ENCODE data around the gene ELAPOR2.

DNA sequence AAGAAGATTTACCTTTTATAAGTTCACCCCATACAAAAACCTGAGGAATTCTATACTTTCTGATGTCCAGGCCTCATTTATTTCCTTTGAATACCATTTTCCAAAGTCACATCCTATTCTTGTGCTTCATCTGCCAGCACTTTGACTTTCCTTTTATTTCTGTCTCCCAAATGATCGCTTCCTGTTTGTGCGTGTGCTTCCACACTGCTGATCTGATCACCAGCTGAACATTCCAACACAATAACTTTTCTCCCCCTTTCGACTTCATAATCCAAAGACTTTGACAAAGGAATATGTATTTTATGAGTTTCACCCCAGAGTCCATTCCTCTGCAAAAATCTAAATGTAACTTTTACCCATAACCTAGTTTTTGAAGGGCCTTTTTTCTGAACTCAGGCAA, 3.1 kb downstream of the ELAPOR2 start:
- TF ChIP-seq TAF1 (IDR thresholded peaks at IDR 0.05; ENCODE audit: borderline replicate concordance, low read depth, low read length): no peak
- no peak for TF ChIP-seq EP300 (IDR thresholded peaks at IDR 0.05; ENCODE audit: borderline replicate concordance in 1 of 2, low read depth in 1 of 2, low read length in 1 of 2)
- TF ChIP-seq CTCF (IDR thresholded peaks at IDR 0.05): no peak
- TF ChIP-seq JUND (IDR thresholded peaks at IDR 0.05): no peak
- TF ChIP-seq ELF1 (IDR thresholded peaks at IDR 0.05): no peak
- no peak for TF ChIP-seq EZH2phosphoT487 (IDR thresholded peaks at IDR 0.05; ENCODE audit: borderline replicate concordance, low read depth)
- no peak for TF ChIP-seq USF1 (IDR thresholded peaks at IDR 0.05; ENCODE audit: borderline replicate concordance, low read depth)
- TF ChIP-seq MXI1 (IDR thresholded peaks at IDR 0.05; ENCODE audit: low read depth, low read length): no peak
- no peak for TF ChIP-seq NFIC (IDR thresholded peaks at IDR 0.05; ENCODE audit: borderline replicate concordance)
- TF ChIP-seq MEF2A (IDR thresholded peaks at IDR 0.05; ENCODE audit: borderline replicate concordance, low read depth): no peak
- no peak for TF ChIP-seq ZBTB33 (IDR thresholded peaks at IDR 0.05; ENCODE audit: borderline replicate concordance, low read depth)
- TF ChIP-seq, protein P1, sequence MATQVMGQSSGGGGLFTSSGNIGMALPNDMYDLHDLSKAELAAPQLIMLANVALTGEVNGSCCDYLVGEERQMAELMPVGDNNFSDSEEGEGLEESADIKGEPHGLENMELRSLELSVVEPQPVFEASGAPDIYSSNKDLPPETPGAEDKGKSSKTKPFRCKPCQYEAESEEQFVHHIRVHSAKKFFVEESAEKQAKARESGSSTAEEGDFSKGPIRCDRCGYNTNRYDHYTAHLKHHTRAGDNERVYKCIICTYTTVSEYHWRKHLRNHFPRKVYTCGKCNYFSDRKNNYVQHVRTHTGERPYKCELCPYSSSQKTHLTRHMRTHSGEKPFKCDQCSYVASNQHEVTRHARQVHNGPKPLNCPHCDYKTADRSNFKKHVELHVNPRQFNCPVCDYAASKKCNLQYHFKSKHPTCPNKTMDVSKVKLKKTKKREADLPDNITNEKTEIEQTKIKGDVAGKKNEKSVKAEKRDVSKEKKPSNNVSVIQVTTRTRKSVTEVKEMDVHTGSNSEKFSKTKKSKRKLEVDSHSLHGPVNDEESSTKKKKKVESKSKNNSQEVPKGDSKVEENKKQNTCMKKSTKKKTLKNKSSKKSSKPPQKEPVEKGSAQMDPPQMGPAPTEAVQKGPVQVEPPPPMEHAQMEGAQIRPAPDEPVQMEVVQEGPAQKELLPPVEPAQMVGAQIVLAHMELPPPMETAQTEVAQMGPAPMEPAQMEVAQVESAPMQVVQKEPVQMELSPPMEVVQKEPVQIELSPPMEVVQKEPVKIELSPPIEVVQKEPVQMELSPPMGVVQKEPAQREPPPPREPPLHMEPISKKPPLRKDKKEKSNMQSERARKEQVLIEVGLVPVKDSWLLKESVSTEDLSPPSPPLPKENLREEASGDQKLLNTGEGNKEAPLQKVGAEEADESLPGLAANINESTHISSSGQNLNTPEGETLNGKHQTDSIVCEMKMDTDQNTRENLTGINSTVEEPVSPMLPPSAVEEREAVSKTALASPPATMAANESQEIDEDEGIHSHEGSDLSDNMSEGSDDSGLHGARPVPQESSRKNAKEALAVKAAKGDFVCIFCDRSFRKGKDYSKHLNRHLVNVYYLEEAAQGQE (IDR thresholded peaks at IDR 0.05; ENCODE audit: low read depth, low read length): no peak

Measured in SK-N-SH (cell line).